ENCODE data around the gene QSOX2.

- no peak for TF ChIP-seq CTCF (IDR thresholded peaks at IDR 0.05 in 8 of 11, conservative IDR thresholded peaks at IDR 0.05 in 3 of 11)
- no peak for TF ChIP-seq POLR2A (IDR thresholded peaks at IDR 0.05)
Observed at GRCh38 chr9:136292026-136292538, 46.5 kb upstream of the QSOX2 start.
